Mesenchymal stem cell (in vitro differentiated cells and primary cell): ENCODE data around the gene OSGIN1.
"Not testable (repeated sequence)": the region's sequence is repeated elsewhere in the genome, so short reads cannot be mapped to it uniquely, and the experiment has no call there.

Source experiments
- DNase-seq: peaks from one replicate; pipeline ENCODE4 v3.0.0-alpha.2; 2013
- H2AFZ ChIP-seq: one replicate; pipeline ENCODE4 v1.6.1; 2013; ENCODE audit warnings: low read depth, mild to moderate bottlenecking, control low read depth, inconsistent platforms, low read length, moderate library complexity
- H2AK5ac ChIP-seq: 2 replicates; pipeline ENCODE4 v1.6.1; 2013; ENCODE audit warnings: low read length, moderate library complexity, mild to moderate bottlenecking, inconsistent platforms; ENCODE audit not compliant: severe bottlenecking
- H2BK120ac ChIP-seq: one replicate; pipeline ENCODE4 v1.6.1; 2013; ENCODE audit warnings: low read depth, mild to moderate bottlenecking, inconsistent platforms, low read length, moderate library complexity
- H2BK12ac ChIP-seq, 2 experiments: one replicate each; pipeline ENCODE4 v1.6.1; 2013; ENCODE audit warnings: inconsistent platforms in 2 of 2, low read length in 2 of 2, mild to moderate bottlenecking in 2 of 2, moderate library complexity in 2 of 2, control low read depth in 1 of 2
- H2BK15ac ChIP-seq: one replicate; pipeline ENCODE4 v1.6.1; 2013; ENCODE audit warnings: mild to moderate bottlenecking, low read depth, inconsistent platforms; ENCODE audit not compliant: poor library complexity, severe bottlenecking
- H2BK5ac ChIP-seq: 2 replicates; pipeline ENCODE4 v1.6.1; 2013; ENCODE audit warnings: low read depth, mild to moderate bottlenecking, low read length, control low read depth, inconsistent platforms; ENCODE audit not compliant: poor library complexity, severe bottlenecking
- H3K14ac ChIP-seq, 2 experiments: one replicate each; pipeline ENCODE4 v1.6.1; 2013; ENCODE audit warnings: inconsistent platforms in 2 of 2, low read length in 2 of 2, control low read depth in 1 of 2, mild to moderate bottlenecking in 1 of 2, moderate library complexity in 1 of 2
- H3K18ac ChIP-seq, 2 experiments: one replicate each; pipeline ENCODE4 v1.6.1; 2013; ENCODE audit warnings: inconsistent platforms in 2 of 2, low read length in 2 of 2, control low read depth in 1 of 2, low read depth in 1 of 2, mild to moderate bottlenecking in 1 of 2
- H3K23ac ChIP-seq, 2 experiments: one replicate each; pipeline ENCODE4 v1.6.1; 2013; ENCODE audit warnings: inconsistent platforms in 2 of 2, low read length in 2 of 2, mild to moderate bottlenecking in 2 of 2, moderate library complexity in 2 of 2, control low read depth in 1 of 2
- H3K27ac ChIP-seq: 2 replicates; pipeline ENCODE4 v1.5.1; 2013; ENCODE audit warnings: mild to moderate bottlenecking, moderate library complexity, low read length, control low read depth, inconsistent platforms; ENCODE audit not compliant: poor library complexity, severe bottlenecking
- H3K27me3 ChIP-seq, 2 experiments: 2 replicates each; pipeline versions ENCODE4 v1.6.1 to v1.7.0; 2013; ENCODE audit warnings: low read length in 2 of 2, mild to moderate bottlenecking in 2 of 2, moderate library complexity in 2 of 2, control low read depth in 1 of 2, inconsistent platforms in 1 of 2; ENCODE audit not compliant: control insufficient read depth in 1 of 2, insufficient read depth in 1 of 2
- H3K36me3 ChIP-seq, 2 experiments: 2 replicates each; pipeline versions ENCODE4 v1.6.1 to v1.7.0; 2013; ENCODE audit warnings: low read length in 2 of 2, control low read depth in 1 of 2, inconsistent platforms in 1 of 2, low read depth in 1 of 2, mild to moderate bottlenecking in 1 of 2; ENCODE audit not compliant: insufficient read depth in 2 of 2, control insufficient read depth in 1 of 2
- H3K4ac ChIP-seq, 2 experiments: one replicate each; pipeline ENCODE4 v1.6.1; 2013; ENCODE audit warnings: inconsistent platforms in 2 of 2, low read length in 2 of 2, mild to moderate bottlenecking in 2 of 2, moderate library complexity in 2 of 2, control low read depth in 1 of 2, low read depth in 1 of 2
- H3K4me1 ChIP-seq: 2 replicates; pipeline ENCODE4 v1.6.1; 2013; ENCODE audit warnings: low read depth, low read length, control low read depth; ENCODE audit not compliant: control insufficient read depth, insufficient read depth
- H3K4me2 ChIP-seq: 2 replicates; pipeline ENCODE4 v1.6.1; 2013; ENCODE audit warnings: low read length, mild to moderate bottlenecking, inconsistent platforms; ENCODE audit not compliant: poor library complexity, severe bottlenecking
- H3K4me3 ChIP-seq, 2 experiments: 2 replicates each; pipeline versions ENCODE4 v1.5.1 to v1.7.0; 2013; ENCODE audit warnings: low read length in 2 of 2, mild to moderate bottlenecking in 2 of 2, control low read depth in 1 of 2, low read depth in 1 of 2; ENCODE audit not compliant: insufficient read depth in 1 of 2
- H3K79me1 ChIP-seq: replicated peaks from 2 replicates; pipeline ENCODE4 v1.6.1; 2013; ENCODE audit warnings: mild to moderate bottlenecking, control low read depth, low read length, inconsistent platforms; ENCODE audit not compliant: poor library complexity, severe bottlenecking
- H3K9ac ChIP-seq: 2 replicates; pipeline ENCODE4 v1.7.0; 2013; ENCODE audit warnings: mild to moderate bottlenecking, low read length, moderate library complexity
- H3K9me3 ChIP-seq: 2 replicates; pipeline ENCODE4 v1.7.0; 2013; ENCODE audit warnings: mild to moderate bottlenecking, low read length; ENCODE audit not compliant: control insufficient read depth
- H4K8ac ChIP-seq: one replicate; pipeline ENCODE4 v1.6.1; 2013; ENCODE audit warnings: inconsistent platforms, mild to moderate bottlenecking, low read length, moderate library complexity
- H4K91ac ChIP-seq: one replicate; pipeline ENCODE4 v1.6.1; 2013; ENCODE audit warnings: mild to moderate bottlenecking, low read length, inconsistent platforms
- WGBS: methylation state at CpG from one replicate; pipeline ENCODE4 v1.1.7; 2013; ENCODE audit warnings: mixed read lengths; 5-methylcytosine and 5-hydroxymethylcytosine counted together

The OSGIN1 gene

GRCh38 chr16:83939266-83939855, 13.7 kb upstream of the OSGIN1 start:
- no peaks in the 10 kb centered on the region for H3K79me1 ChIP-seq
- no peak overlapping the region for H2BK120ac ChIP-seq
- no peak overlapping the region for H2BK12ac ChIP-seq
- H3K27ac ChIP-seq, result no peak overlapping the region
- no peaks in the 10 kb centered on the region for H3K36me3 ChIP-seq
- DNase-seq, result no peak
- no peak overlapping the region for H2BK15ac ChIP-seq
- H4K91ac ChIP-seq, result no peak overlapping the region
- H3K9ac ChIP-seq, result no peak overlapping the region
- peak overlapping the region; percentile 22 for H4K8ac ChIP-seq
- peak overlapping the region in 1 of 2 experiments; percentile 28 for H3K18ac ChIP-seq
- no peak overlapping the region for H3K23ac ChIP-seq
- peak overlapping the region; percentile 2 for H2AFZ ChIP-seq
- WGBS, result 86% methylated on average over 12 of the region's 12 CpGs
- no peak overlapping the region for H3K4ac ChIP-seq
- H3K4me1 ChIP-seq, result peaks cover 2% of the 10 kb centered on the region
- H3K9me3 ChIP-seq, result no peaks in the 10 kb centered on the region
- H3K14ac ChIP-seq, result peak overlapping the region in 1 of 2 experiments; percentile 57
- H2AK5ac ChIP-seq, result no peak overlapping the region
- no peak overlapping the region for H3K4me3 ChIP-seq
- H3K4me2 ChIP-seq, result no peak overlapping the region
- no peak overlapping the region for H2BK5ac ChIP-seq
- H3K27me3 ChIP-seq, result peaks cover 35 to 46% of the 10 kb centered on the region in 2 experiments

- no peak overlapping the region for H3K4ac ChIP-seq
- H3K27me3 ChIP-seq, result peaks cover 27 to 38% of the 10 kb centered on the region in 2 experiments
- H2AK5ac ChIP-seq, result no peak overlapping the region
- peaks cover 2% of the 10 kb centered on the region for H3K4me1 ChIP-seq
- peak overlapping the region in 1 of 2 experiments; percentile 14 for H2BK12ac ChIP-seq
- no peak overlapping the region for H3K9ac ChIP-seq
- H3K36me3 ChIP-seq, result no peaks in the 10 kb centered on the region
- H2BK15ac ChIP-seq, result no peak overlapping the region
- H3K4me3 ChIP-seq, result no peak overlapping the region
- DNase-seq, result no peak
- no peak overlapping the region for H2BK120ac ChIP-seq
- no peak overlapping the region for H2AFZ ChIP-seq
- no peak overlapping the region for H3K23ac ChIP-seq
- H2BK5ac ChIP-seq, result no peak overlapping the region
- H3K27ac ChIP-seq, result no peak overlapping the region
- no peak overlapping the region for H4K91ac ChIP-seq
- 87% methylated on average over 12 of the region's 12 CpGs for WGBS
- H3K9me3 ChIP-seq, result no peaks in the 10 kb centered on the region
- no peak overlapping the region for H3K4me2 ChIP-seq
- H3K18ac ChIP-seq, result no peak overlapping the region
- no peak overlapping the region for H3K14ac ChIP-seq
- no peaks in the 10 kb centered on the region for H3K79me1 ChIP-seq
- peak overlapping the region; percentile 27 for H4K8ac ChIP-seq
Observed at GRCh38 chr16:83940119-83940518, 12.9 kb upstream of the OSGIN1 start.

- H3K14ac ChIP-seq, result no peak overlapping the region
- no peak for DNase-seq
- no peak overlapping the region for H2BK5ac ChIP-seq
- H2AK5ac ChIP-seq, result no peak overlapping the region
- H4K91ac ChIP-seq, result no peak overlapping the region
- H3K9ac ChIP-seq, result no peak overlapping the region
- no peak overlapping the region for H3K4me3 ChIP-seq
- no peak overlapping the region for H2BK15ac ChIP-seq
- H3K4me2 ChIP-seq, result no peak overlapping the region
- no peaks in the 10 kb centered on the region for H3K36me3 ChIP-seq
- H3K4ac ChIP-seq, result no peak overlapping the region
- no peak overlapping the region for H4K8ac ChIP-seq
- no peaks in the 10 kb centered on the region for H3K9me3 ChIP-seq
- H3K23ac ChIP-seq, result no peak overlapping the region
- peaks cover 2% of the 10 kb centered on the region for H3K4me1 ChIP-seq
- H2BK12ac ChIP-seq, result no peak overlapping the region
- H3K27me3 ChIP-seq, result peaks cover 20 to 32% of the 10 kb centered on the region in 2 experiments
- H3K79me1 ChIP-seq, result no peaks in the 10 kb centered on the region
- H3K18ac ChIP-seq, result no peak overlapping the region
- 85% methylated on average over 28 of the region's 28 CpGs for WGBS
- H3K27ac ChIP-seq, result no peak overlapping the region
- no peak overlapping the region for H2AFZ ChIP-seq
- H2BK120ac ChIP-seq, result no peak overlapping the region
Observed at GRCh38 chr16:83940630-83941378, 12.2 kb upstream of the OSGIN1 start.

- H2AK5ac ChIP-seq, H2BK5ac ChIP-seq, H4K91ac ChIP-seq, H3K4me3 ChIP-seq, H2BK120ac ChIP-seq, H3K18ac ChIP-seq, H3K4ac ChIP-seq, H2BK15ac ChIP-seq, H3K79me1 ChIP-seq, H3K36me3 ChIP-seq, H2BK12ac ChIP-seq, H3K4me2 ChIP-seq, H4K8ac ChIP-seq, H3K9me3 ChIP-seq, H3K27ac ChIP-seq, H3K4me1 ChIP-seq, H3K23ac ChIP-seq, H3K14ac ChIP-seq, H3K9ac ChIP-seq, DNase-seq, H2AFZ ChIP-seq: not testable (repeated sequence)
- 93% methylated on average over 8 of the region's 9 CpGs for WGBS
- H3K27me3 ChIP-seq, result peaks cover 13 to 27% of the 10 kb centered on the region in 2 experiments
Observed at GRCh38 chr16:83941546-83941945, 11.5 kb upstream of the OSGIN1 start.
